HG03025 (cell line): ENCODE data around the gene C2CD3.

Source experiments
- ATAC-seq: cut with Tn5 transposase; IDR thresholded peaks from one replicate; pipeline ENCODE4 v1.9.1; 2021; ENCODE audit warnings: mild to moderate bottlenecking, moderate library complexity; ENCODE audit not compliant: unreplicated experiment, low FRiP score

C2CD3 gene

GRCh38 chr11:73969091-73969490 is 201.7 kb downstream of the C2CD3 start:
- ATAC-seq = no peak

- no peak for ATAC-seq
Observed at GRCh38 chr11:73968356-73968966, 202.3 kb downstream of the C2CD3 start.

GRCh38 chr11:73965764-73966121 is 205.1 kb downstream of the C2CD3 start:
- no peak for ATAC-seq

- no peak for ATAC-seq
Observed at GRCh38 chr11:73965076-73965763, 205.6 kb downstream of the C2CD3 start.

- ATAC-seq = no peak
Observed at GRCh38 chr11:73963861-73964260, 206.9 kb downstream of the C2CD3 start.
